Activated T-cell treated with anti-CD3 and anti-CD28 coated beads, Interleukin-2, amount 50 U/mL, for 1 hour (primary cell): ENCODE measurements around the gene ARHGEF26.

Experiments used
- DNase-seq: peaks from one replicate; pipeline ENCODE4 v3.0.0-alpha.2; 2020

Gene ARHGEF26

DNA sequence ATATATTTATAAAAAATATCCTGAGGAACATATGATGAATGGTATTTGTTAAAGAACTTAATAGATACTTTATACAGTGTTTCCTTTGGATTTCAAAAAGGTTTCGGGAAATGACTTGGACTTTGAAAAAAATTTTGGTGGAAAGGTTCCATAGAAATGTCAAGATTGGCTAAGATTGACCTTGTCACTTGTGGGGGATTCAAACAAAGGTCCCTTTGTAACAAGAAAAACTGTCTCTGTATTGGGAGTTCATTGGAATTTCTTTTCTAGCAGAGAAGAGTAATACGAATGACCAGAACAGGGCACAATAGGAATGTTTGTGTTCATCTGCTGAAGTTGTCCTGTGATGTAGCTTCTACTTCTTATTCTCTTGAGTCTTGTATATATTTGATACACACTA is 43.2 kb downstream of the ARHGEF26 start:
- no peak for DNase-seq

DNA sequence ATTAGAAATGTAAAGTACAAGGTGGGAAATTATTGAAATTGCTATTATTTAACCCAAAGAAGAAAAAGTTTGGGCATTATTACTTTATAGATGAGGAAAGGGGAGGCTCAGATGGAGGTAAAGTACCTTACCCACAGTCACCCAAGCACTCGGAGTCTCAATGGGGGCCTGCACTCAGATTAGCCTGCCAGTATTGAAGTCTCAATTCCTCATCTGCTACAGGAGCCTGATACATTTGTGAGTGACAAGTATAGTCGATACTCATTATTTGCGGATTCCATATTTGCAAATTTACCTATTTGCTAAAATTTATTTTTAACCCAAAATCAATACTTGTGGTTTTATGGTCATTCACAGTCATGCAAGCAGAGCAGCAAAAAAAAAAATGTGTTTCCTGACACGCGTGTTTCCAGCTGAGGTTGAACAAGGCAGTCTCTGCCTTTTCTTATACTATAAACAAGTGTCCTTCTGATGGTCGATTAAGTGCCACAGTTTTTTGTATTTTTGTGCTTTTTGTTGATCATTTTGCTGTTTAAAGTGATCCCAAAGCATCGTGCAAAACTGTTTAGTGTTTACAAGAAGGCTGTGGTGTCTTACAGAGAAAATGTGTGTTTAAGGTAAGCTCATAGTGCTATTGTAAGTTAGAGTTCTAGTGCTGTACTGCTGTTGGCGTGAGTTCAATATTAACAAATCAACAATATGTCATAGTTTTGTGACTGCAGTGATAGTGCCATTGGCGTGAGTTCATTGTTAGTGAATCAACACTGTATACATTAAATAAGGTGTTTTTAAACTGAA is 48.0 kb downstream of the ARHGEF26 start:
- no peak for DNase-seq

DNA sequence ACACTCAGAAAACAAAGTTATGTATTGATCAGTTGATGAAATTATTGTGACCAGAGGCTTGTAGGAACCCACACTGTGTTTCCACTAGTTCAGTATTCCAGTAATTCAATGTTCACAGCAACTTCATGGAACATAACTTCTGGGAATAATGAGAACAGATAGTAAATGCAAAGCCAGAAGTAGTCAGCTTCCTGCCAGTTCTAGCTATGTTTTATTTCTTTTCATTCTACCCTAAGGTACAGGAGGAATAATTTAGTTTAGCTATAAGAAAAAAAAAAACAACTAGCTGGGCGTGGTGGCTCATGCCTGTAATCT is 48.6 kb downstream of the ARHGEF26 start:
- no peak for DNase-seq

DNA sequence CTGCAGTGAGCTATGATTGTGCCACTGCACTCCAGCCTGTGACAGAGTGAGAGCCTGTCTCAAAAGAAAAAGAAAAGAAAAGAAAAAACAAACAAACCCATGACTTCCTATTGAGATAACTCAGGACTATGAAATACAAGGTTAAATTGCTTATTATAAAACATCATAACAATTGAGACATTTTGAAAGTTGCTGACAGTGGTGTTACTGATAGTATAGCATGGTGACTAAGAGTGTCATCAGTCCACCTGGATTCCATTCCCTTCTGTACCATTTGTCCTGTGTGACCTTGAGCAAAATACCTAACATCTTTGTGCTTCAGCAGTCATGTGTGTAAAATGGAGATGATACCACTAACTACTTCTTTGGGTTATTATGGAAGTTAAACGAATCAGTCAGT is 49.1 kb downstream of the ARHGEF26 start:
- DNase-seq: no peak

GRCh38 chr3:154175041-154175440 is 53.9 kb downstream of the ARHGEF26 start:
- DNase-seq: no peak

- no peak for DNase-seq
These were observed 54.8 kb downstream of the ARHGEF26 start for GRCh38 chr3:154176036-154176435.

- DNase-seq: no peak
These were observed 56.2 kb downstream of the ARHGEF26 start for GRCh38 chr3:154177406-154177805.

- DNase-seq: no peak
These were observed 57.0 kb downstream of the ARHGEF26 start for GRCh38 chr3:154178172-154178571.

- no peak for DNase-seq
These were observed 59.9 kb downstream of the ARHGEF26 start for GRCh38 chr3:154180836-154181691.

- DNase-seq: no peak
These were observed 61.2 kb downstream of the ARHGEF26 start for GRCh38 chr3:154182322-154182922.

GRCh38 chr3:154182975-154183374 is 61.8 kb downstream of the ARHGEF26 start:
- DNase-seq: no peak

DNA sequence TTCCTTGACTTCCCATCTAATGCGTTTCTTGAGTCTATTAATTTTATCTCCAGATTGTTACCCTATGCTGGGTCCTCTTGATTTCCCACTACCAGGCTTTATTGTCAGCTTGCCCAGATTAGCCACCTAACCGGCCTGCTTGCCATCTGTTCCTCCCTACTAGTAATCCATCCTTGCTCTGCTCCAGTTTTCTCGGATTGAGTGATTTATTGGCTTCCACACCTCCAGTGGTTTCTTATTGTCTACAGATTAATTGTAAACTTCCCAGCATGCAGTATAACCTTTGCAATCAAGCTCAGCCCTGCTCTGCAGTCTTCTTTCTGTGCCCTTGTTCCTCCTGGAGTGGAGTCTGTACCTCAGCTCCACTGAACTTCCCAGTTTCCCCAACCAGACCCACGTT is 63.4 kb downstream of the ARHGEF26 start:
- no peak for DNase-seq

DNA sequence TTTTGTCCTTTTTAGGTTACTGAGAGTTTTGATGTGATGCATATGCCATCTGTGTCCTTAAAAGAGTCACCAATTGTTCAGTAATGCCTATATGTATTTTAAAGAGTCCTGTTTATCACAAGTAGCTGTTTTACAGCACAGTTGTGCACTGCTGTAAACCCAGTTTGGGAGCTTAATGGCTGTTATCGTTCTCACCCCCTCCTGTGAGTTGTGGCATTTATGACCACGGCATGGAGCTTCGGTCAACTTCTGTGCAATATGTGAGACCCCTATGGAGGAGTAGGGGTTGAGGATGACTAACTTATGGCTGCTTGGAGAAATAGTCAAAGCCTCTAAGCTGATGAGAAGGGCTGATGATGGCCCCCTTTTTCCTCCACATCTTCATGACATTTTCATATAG is 67.2 kb downstream of the ARHGEF26 start:
- no peak for DNase-seq

DNA sequence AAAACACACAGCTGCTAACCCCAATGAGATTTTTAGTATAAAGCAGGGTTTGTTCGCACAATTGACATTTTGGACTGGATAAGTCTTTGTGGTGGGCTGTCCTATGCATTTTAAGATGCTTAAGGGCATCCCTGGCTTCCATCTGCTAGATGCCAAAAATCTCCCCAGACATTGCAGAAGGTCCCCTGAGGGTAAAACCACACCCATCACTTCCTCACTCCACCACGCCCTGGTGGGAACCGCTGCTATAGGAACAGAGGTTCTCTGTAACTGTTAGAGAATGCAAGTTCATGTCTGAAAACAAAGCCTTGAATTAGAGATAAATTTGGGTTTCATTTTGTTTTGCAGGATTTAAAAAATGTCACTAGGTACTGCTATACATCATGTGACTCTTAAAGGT is 67.7 kb downstream of the ARHGEF26 start:
- DNase-seq: no peak

- no peak for DNase-seq
These were observed 70.3 kb downstream of the ARHGEF26 start for GRCh38 chr3:154191520-154191919.

DNA sequence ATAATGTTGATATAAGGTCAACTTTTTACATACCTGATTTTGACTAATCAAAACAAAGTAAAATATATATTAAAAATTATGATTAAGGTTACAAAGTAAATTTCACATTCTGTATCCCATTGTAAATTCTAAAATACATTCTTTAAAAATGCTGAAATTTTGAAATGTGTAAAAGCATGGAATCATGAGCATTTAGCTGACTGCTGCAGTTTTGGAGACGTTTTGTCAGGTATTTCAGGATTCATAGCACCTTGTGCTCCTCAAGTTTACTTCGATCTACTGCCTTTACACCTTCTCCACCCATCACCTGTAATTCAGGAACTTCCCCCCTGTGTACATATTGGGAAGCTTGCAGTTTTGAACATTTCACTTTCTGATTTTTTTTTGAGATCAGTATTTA is 71.0 kb downstream of the ARHGEF26 start:
- no peak for DNase-seq

DNA sequence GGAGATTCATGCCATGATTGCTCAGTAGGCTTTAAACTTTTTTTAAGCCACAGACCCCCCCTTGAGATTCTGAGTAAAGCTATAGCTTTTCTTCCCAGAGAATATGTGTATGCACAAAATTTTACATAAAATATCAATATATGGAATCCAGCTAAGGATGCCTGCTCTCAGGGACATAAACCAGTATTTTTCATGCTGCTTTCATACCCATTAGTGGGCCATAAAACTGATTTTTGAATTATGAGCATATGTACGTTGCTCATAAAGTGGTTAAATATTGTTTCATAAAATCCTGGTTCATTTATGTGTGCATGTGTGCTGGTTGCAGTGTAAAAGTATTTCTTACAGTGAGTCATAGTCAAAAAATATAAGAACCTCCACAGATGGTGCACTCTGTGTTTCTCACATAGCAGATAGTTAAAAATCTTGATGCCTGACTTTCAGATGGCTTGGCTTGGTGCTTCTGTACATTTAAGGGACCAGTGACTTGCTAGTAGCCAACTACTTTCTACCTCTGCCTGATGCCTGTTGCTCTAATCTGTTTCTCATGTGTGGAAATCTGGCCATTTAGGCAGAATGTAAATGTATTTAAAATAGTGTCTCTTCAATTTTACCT is 71.9 kb downstream of the ARHGEF26 start:
- DNase-seq: no peak

- DNase-seq: no peak
These were observed 73.7 kb downstream of the ARHGEF26 start for GRCh38 chr3:154194877-154195276.

GRCh38 chr3:154195620-154196356 is 74.6 kb downstream of the ARHGEF26 start:
- no peak for DNase-seq

- no peak for DNase-seq
These were observed 76.6 kb downstream of the ARHGEF26 start for GRCh38 chr3:154197751-154198150.

DNA sequence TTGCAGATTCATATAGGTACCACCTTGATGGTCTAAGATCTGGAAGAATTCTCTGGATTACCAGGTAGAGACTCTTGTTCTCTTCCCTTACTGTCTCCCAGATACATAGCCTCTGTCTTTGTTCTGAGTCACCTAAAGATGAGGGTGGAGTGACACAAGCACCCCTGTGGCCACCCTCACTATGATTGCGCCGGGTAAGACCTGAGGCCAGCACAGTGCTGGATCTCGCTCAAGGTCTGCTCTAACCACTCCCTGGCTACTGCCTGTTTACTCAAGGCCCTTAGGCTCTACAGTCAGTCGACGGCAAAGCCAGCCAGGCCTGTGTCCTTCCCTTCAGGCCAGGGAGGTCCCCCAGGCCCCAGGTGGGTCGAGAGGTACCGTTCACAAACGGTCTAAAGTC is 88.3 kb downstream of the ARHGEF26 start:
- no peak for DNase-seq

- no peak for DNase-seq
These were observed 89.8 kb downstream of the ARHGEF26 start for GRCh38 chr3:154210986-154211385.

DNA sequence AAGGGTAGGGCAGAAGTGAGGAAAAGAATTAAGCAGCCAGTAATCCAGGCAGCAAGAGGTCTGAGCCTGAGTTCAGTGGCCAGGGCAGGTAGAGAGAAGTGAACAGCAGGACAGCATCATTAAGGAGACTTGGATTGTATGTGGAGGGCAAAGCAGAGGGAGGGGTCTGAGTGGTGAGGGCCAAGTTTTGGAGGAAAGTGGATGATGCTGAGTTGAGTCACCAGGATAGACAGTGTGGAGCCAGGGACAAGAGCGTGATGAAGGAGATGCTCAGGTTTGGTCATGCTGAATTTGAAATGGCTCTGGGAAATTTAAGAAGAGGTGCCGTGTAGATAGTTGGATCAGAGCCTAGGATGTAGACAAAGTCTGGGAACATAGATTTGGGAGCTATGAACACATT is 93.1 kb downstream of the ARHGEF26 start:
- no peak for DNase-seq
